K562 (cell line): ENCODE measurements around the gene S100G. TPM values are rescaled to one million over a fixed set of nuclear protein-coding genes. Genes with fewer than 3 reads are reported as not detected.

Source experiments
- ATAC-seq: fragments of 200-7000 bp; cut with Tn5 transposase; 3 replicates; pipeline ENCODE4 v1.9.1; 2020; ENCODE audit warnings: moderate library complexity
- BruUV-seq: library from RNA; stranded (reverse); fragments of 400-500 nt; replicated peaks from 2 replicates; lab custom pipeline; 2021; lab: Mats Ljungman, UMichigan
- CTCF ChIA-PET: fragments of 300-600 bp; formaldehyde crosslinking; extraction: SDS; loops from one replicate; lab custom pipeline; 2021; ENCODE audit warnings: low intra/inter-chr PET ratio; lab: Yijun Ruan, JAX
- POLR2A ChIA-PET: fragments of 300-600, 350-650 bp; sonication (Branson Sonifier 250); formaldehyde crosslinking; extraction: SDS; loops from one replicate; lab custom pipeline; 2021; ENCODE audit warnings: antibody characterized with exemption, inconsistent platforms; lab: Yijun Ruan, JAX
- DNase-seq, 4 experiments: peaks; one replicate each; pipeline versions ENCODE4 v3.0.0 to v3.0.0-alpha.2; 2011 to 2018; ENCODE audit warnings: low spot score in 3 of 4, mixed read lengths in 3 of 4; ENCODE audit errors: extremely low read depth in 1 of 4
- FAIRE-seq: peaks from 2 replicates; lab custom pipeline; 2011; peaks lifted over from hg19 to GRCh38; lab: Jason Lieb, UNC
- H2AFZ ChIP-seq: 2 replicates; pipeline ENCODE4 v1.6.0; 2011; ENCODE audit warnings: low read depth, low read length, control low read depth, inconsistent platforms
- H3K27ac ChIP-seq: fragments of 200-600 bp; 3 replicates; pipeline ENCODE4 v1.8.0; 2011; ENCODE audit warnings: low read depth, mild to moderate bottlenecking, control low read depth, inconsistent platforms, low read length, moderate library complexity, mixed read lengths; ENCODE audit errors: extremely low read depth
- H3K27me3 ChIP-seq, 2 experiments: fragments of 300-600 bp in 1 of 2; 2 replicates in 1 of 2; 3 replicates in 1 of 2; pipeline versions ENCODE4 v1.6.0 to v1.8.0; 2011; ENCODE audit warnings: inconsistent platforms in 2 of 2, low read length in 2 of 2, mild to moderate bottlenecking in 1 of 2, mixed read lengths in 1 of 2, moderate library complexity in 1 of 2; ENCODE audit not compliant: control insufficient read depth in 2 of 2, insufficient read depth in 2 of 2
- H3K36me3 ChIP-seq: fragments of 300-600 bp; 3 replicates; pipeline ENCODE4 v1.8.0; 2011; ENCODE audit warnings: mild to moderate bottlenecking, low read length, inconsistent platforms; ENCODE audit not compliant: control insufficient read depth, insufficient read depth
- H3K4me1 ChIP-seq, 2 experiments: fragments of 200-600 bp in 1 of 2; replicated peaks in 1 of 2; 2 replicates in 1 of 2; 3 replicates in 1 of 2; pipeline versions ENCODE4 v1.5.1 to v1.8.0; 2011; ENCODE audit warnings: inconsistent platforms in 2 of 2, low read length in 2 of 2, mild to moderate bottlenecking in 1 of 2, mixed read lengths in 1 of 2, moderate library complexity in 1 of 2; ENCODE audit not compliant: control insufficient read depth in 2 of 2, insufficient read depth in 2 of 2
- H3K4me2 ChIP-seq: 2 replicates; pipeline ENCODE4 v1.6.1; 2011; ENCODE audit warnings: low read length, control low read depth, inconsistent platforms, mixed read lengths; ENCODE audit not compliant: insufficient read depth
- H3K4me3 ChIP-seq: fragments of 200-600 bp; sonication (generic), shearing (Covaris generic); 2 replicates; pipeline ENCODE4 v1.5.1; 2016; ENCODE audit warnings: control low read depth, inconsistent platforms
- H3K79me2 ChIP-seq: fragments of 200-600 bp; 3 replicates; pipeline ENCODE4 v1.8.0; 2011; ENCODE audit warnings: low read length, inconsistent platforms; ENCODE audit not compliant: control insufficient read depth, insufficient read depth
- H3K9ac ChIP-seq, 2 experiments: 2 replicates each; pipeline versions ENCODE4 v1.6.0 to v1.6.1; 2011; ENCODE audit warnings: low read depth in 2 of 2, low read length in 2 of 2, control low read depth in 1 of 2, inconsistent platforms in 1 of 2, mild to moderate bottlenecking in 1 of 2, mixed read lengths in 1 of 2; ENCODE audit not compliant: insufficient read depth in 1 of 2
- H3K9me1 ChIP-seq: one replicate; pipeline ENCODE4 v1.6.0; 2011; ENCODE audit warnings: inconsistent platforms, mild to moderate bottlenecking, low read length, moderate library complexity; ENCODE audit not compliant: control insufficient read depth, insufficient read depth
- H3K9me3 ChIP-seq: replicated peaks from 2 replicates; pipeline ENCODE4 v1.5.1; 2011; ENCODE audit warnings: low read depth, low read length, inconsistent platforms; ENCODE audit not compliant: control insufficient read depth, insufficient read depth
- H4K20me1 ChIP-seq: replicated peaks from 2 replicates; pipeline ENCODE4 v1.6.1; 2011; ENCODE audit warnings: low read length, inconsistent platforms, mixed read lengths; ENCODE audit not compliant: control insufficient read depth, insufficient read depth
- BCL6 ChIP-seq: fragments of 250-450 bp; sonication (Bioruptor Pico); IDR thresholded peaks from 2 replicates; pipeline ENCODE4 v1.4.0; 2020
- BRCA1 ChIP-seq, 2 experiments: fragments of 450-650 bp in 1 of 2; sonication (generic) in 1 of 2; formaldehyde crosslinking in 1 of 2; IDR thresholded peaks; 2 replicates each; pipeline versions ENCODE4 v1.5.0 to v1.6.1; 2017 to 2020; ENCODE audit warnings: mild to moderate bottlenecking in 1 of 2, missing genetic modification reagents in 1 of 2
- BRF2 ChIP-seq: IDR thresholded peaks from 3 replicates; pipeline ENCODE4 v1.6.1; 2011; ENCODE audit warnings: borderline replicate concordance, mild to moderate bottlenecking; ENCODE audit not compliant: insufficient read length, insufficient read depth
- CBX5 ChIP-seq: IDR thresholded peaks from 2 replicates; pipeline ENCODE4 v1.6.1; 2014; ENCODE audit warnings: low read depth, borderline replicate concordance
- CHD4 ChIP-seq: fragments of 200-600 bp; sonication (generic); IDR thresholded peaks from 3 replicates; pipeline ENCODE4 v1.6.1; 2012; ENCODE audit warnings: low read depth, mild to moderate bottlenecking, mixed read lengths, low read length, inconsistent platforms; ENCODE audit not compliant: insufficient read depth, insufficient replicate concordance, poor library complexity, severe bottlenecking
- ETS1 ChIP-seq: conservative IDR thresholded peaks from 2 replicates; pipeline ENCODE4 v1.6.1; 2011; ENCODE audit warnings: low read depth, mild to moderate bottlenecking, low read length; ENCODE audit not compliant: control insufficient read depth
- GABPA ChIP-seq: fragments of 200-800 bp; sonication (Bioruptor generic); conservative IDR thresholded peaks from 2 replicates; pipeline ENCODE4 v1.6.1; 2016; ENCODE audit warnings: low read depth, missing genetic modification characterization, missing compliant biosample characterization
- MAX ChIP-seq: sonication (generic); formaldehyde crosslinking; IDR thresholded peaks from 2 replicates; pipeline ENCODE4 v1.9.0; 2022; ENCODE audit warnings: mild to moderate bottlenecking, missing genetic modification reagents
- OTX1 ChIP-seq: fragments of 450-650 bp; formaldehyde crosslinking; IDR thresholded peaks from 2 replicates; pipeline ENCODE4 v1.4.0; 2022; ENCODE audit warnings: mild to moderate bottlenecking
- SFPQ ChIP-seq: fragments of 200-400 bp; formaldehyde crosslinking; IDR thresholded peaks from 2 replicates; pipeline ENCODE4 v1.6.1; 2017; ENCODE audit warnings: mild to moderate bottlenecking, low read depth, low read length, moderate library complexity
- TAF7 ChIP-seq: fragments of 450-650 bp; IDR thresholded peaks from 2 replicates; pipeline ENCODE4 v1.6.1; 2016; ENCODE audit warnings: missing genetic modification characterization, missing compliant biosample characterization
- ZNF146 ChIP-seq: IDR thresholded peaks from one replicate; pipeline ENCODE4 v1.6.1; 2018; ENCODE audit warnings: missing compliant biosample characterization; ENCODE audit not compliant: unreplicated experiment
- ZNF274 ChIP-seq: IDR thresholded peaks from 2 replicates; pipeline ENCODE4 v1.6.1; 2011; ENCODE audit warnings: low read depth, mild to moderate bottlenecking, low read length, moderate library complexity, borderline replicate concordance
- WGBS: fragments of 100-300 bp; shearing (Covaris generic); methylation state at CpG from one replicate; pipeline ENCODE4 v1.1.6; 2016; ENCODE audit warnings: low coverage, mixed read lengths; ENCODE audit not compliant: insufficient coverage; ENCODE audit errors: missing lambda C conversion rate; 5-methylcytosine and 5-hydroxymethylcytosine counted together
- in situ Hi-C: fragments of 300-500 bp; cut with MboI; formaldehyde crosslinking; loops from 4 replicates; pipeline ENCODE4 v1.15.0; 2018; ENCODE audit warnings: inconsistent platforms, mixed read lengths
- intact Hi-C: fragments of 100-400 bp; cut with micrococcal nuclease; formaldehyde crosslinking; loops from 2 replicates; pipeline ENCODE4 v1.14.2; 2022
- polyA plus RNA-seq, 8 experiments: library from polyadenylated mRNA; depleted of rRNA in 4 of 8; stranded (reverse) in 5 of 8; unstranded in 3 of 8; fragments of >200 nt; fragmentation: Nextera tagmentation in 2 of 8; fragmentation: Illumina TruSeq in 1 of 8; extraction: Ambion mirVana in 2 of 8; extraction: Trizol in 1 of 8; gene quantifications; 2 replicates each; pipeline versions ENCODE4 v1.2.1 to v1.2.3, GENCODE V29; 2011 to 2014; ENCODE audit warnings: inconsistent platforms in 1 of 8, missing spikeins in 1 of 8
- total RNA-seq, 7 experiments: library from RNA; depleted of rRNA in 6 of 7; stranded (reverse); fragments of >200 nt in 6 of 7; fragmentation: Illumina TruSeq in 2 of 7; extraction: Trizol in 2 of 7; gene quantifications; 2 replicates each; pipeline versions ENCODE4 v1.2.1 to v1.2.3, GENCODE V29; 2011 to 2021; ENCODE audit warnings: low replicate concordance in 1 of 7

The S100G gene
- total and polyA plus RNA-seq, 9 of the 15 experiments (the other 6 are each of a cell fraction or from before 2014, with no cell fraction given) = not detected

- Histone ChIP-seq H4K20me1 (no peaks in the 10 kb centered on the region), H3K79me2 (no peaks in the 10 kb centered on the region), H3K27me3 (no peaks in the 10 kb centered on the region), H3K9me1 (no peaks in the 10 kb centered on the region), H3K4me2 (no peak overlapping the region), H3K9ac (no peak overlapping the region), H3K4me3 (no peak overlapping the region), H3K9me3 (no peaks in the 10 kb centered on the region), H3K36me3 (peaks cover 13% of the 10 kb centered on the region; the same call in 1 of the 3 replicates), H2AFZ (no peak overlapping the region), H3K4me1 (no peaks in the 10 kb centered on the region), H3K27ac (no peak overlapping the region)
- ATAC-seq (no peak), FAIRE-seq (no peak), DNase-seq (no peak)
- intact Hi-C loops (no loop called here), in situ Hi-C loops (no loop called here)
- POLR2A ChIA-PET = no interaction called here
- 84% methylated on average over 2 of the region's 2 CpGs for WGBS
- TF ChIP-seq OTX1 (CRISPR knock-in tag) (no peak), CHD4 (no peak), BRCA1 (IDR thresholded peaks at IDR 0.05) (no peak), BRCA1 (CRISPR knock-in tag; IDR thresholded peaks at IDR 0.05) (no peak), CBX5 (no peak), BCL6 (no peak), GABPA (tag) (no peak), MAX (CRISPR knock-in tag) (no peak), BRF2 (no peak), SFPQ (no peak), ETS1 (no peak), TAF7 (no peak), ZNF274 (no peak), ZNF146 (CRISPR knock-in tag) (no peak)
- BruUV-seq = no TSS peak
- CTCF ChIA-PET = no interaction called here
These were observed 30.9 kb upstream of the S100G start for GRCh38 chrX:16619024-16619423.
